GM10266 (cell line): ENCODE results near the gene RIT1.
"Not testable (repeated sequence)": the region's sequence is repeated elsewhere in the genome, so short reads cannot be mapped to it uniquely, and the experiment has no call there.

Source experiments
- DNase-seq: peaks from one replicate; pipeline ENCODE4 v3.0.0; 2012; ENCODE audit errors: extremely low spot score
- CTCF ChIP-seq: IDR thresholded peaks from 2 replicates; pipeline ENCODE4 v1.5.1; 2012; ENCODE audit warnings: mild to moderate bottlenecking, low read depth; ENCODE audit not compliant: control insufficient read depth, insufficient read depth; ENCODE audit errors: missing control alignments

Gene RIT1

GRCh38 chr1:155899683-155900082 lies 11.5 kb downstream of the RIT1 start:
- no peak for DNase-seq
- TF ChIP-seq CTCF, result no peak

- no peak for TF ChIP-seq CTCF
- DNase-seq, result no peak
Observed at GRCh38 chr1:155898888-155899287, 12.3 kb downstream of the RIT1 start.

GRCh38 chr1:155897746-155898145 lies 13.4 kb downstream of the RIT1 start:
- DNase-seq, result no peak
- no peak for TF ChIP-seq CTCF

GRCh38 chr1:155896476-155896875 lies 14.7 kb downstream of the RIT1 start:
- DNase-seq, result not testable (repeated sequence)

GRCh38 chr1:155895617-155896016 lies 15.5 kb downstream of the RIT1 start:
- DNase-seq, result not testable (repeated sequence)

- DNase-seq, result no peak
- no peak for TF ChIP-seq CTCF
Observed at GRCh38 chr1:155893389-155894142, 17.6 kb downstream of the RIT1 start.

- TF ChIP-seq CTCF, result no peak
- DNase-seq, result no peak
Observed at GRCh38 chr1:155892796-155893195, 18.4 kb downstream of the RIT1 start.

- no peak for TF ChIP-seq CTCF
- DNase-seq, result no peak
Observed at GRCh38 chr1:155890251-155890650, 20.9 kb downstream of the RIT1 start.

- no peak for DNase-seq
- TF ChIP-seq CTCF, result no peak
Observed at GRCh38 chr1:155889566-155889965, 21.6 kb downstream of the RIT1 start.
